Activated CD4-positive, alpha-beta T cell treated with anti-CD3 and anti-CD28 coated beads, Interleukin-2, amount 50 U/mL, for 16 hours (primary cell): Measurements from ENCODE around the gene NUDT2.
"Not testable (repeated sequence)": the region's sequence is repeated elsewhere in the genome, so short reads cannot be mapped to it uniquely, and the experiment has no call there.

Experiments used
- DNase-seq: peaks from one replicate; pipeline ENCODE4 v3.0.0-alpha.2; 2020

The NUDT2 gene

GRCh38 chr9:34337403-34337802, 8.0 kb downstream of the NUDT2 start:
- no peak for DNase-seq

- DNase-seq, result not testable (repeated sequence)
Observed at GRCh38 chr9:34338079-34338478, 8.7 kb downstream of the NUDT2 start.

GRCh38 chr9:34338665-34339385, 9.5 kb downstream of the NUDT2 start:
- no peak for DNase-seq

GRCh38 chr9:34341659-34342295, 12.4 kb downstream of the NUDT2 start:
- DNase-seq, result no peak

GRCh38 chr9:34343090-34343489, 13.7 kb downstream of the NUDT2 start:
- DNase-seq, result no peak

- DNase-seq, result no peak
Observed at GRCh38 chr9:34343605-34344004, 14.2 kb downstream of the NUDT2 start.

GRCh38 chr9:34346873-34347799, 17.8 kb downstream of the NUDT2 start:
- no peak for DNase-seq

GRCh38 chr9:34347800-34348158, 18.4 kb downstream of the NUDT2 start:
- DNase-seq, result no peak

GRCh38 chr9:34349324-34349723, 20.0 kb downstream of the NUDT2 start:
- DNase-seq, result no peak

GRCh38 chr9:34352122-34352652, 22.8 kb downstream of the NUDT2 start:
- DNase-seq, result not testable (repeated sequence)

GRCh38 chr9:34352957-34353356, 23.6 kb downstream of the NUDT2 start:
- not testable (repeated sequence) for DNase-seq

- DNase-seq, result no peak
Observed at GRCh38 chr9:34362614-34363214, 33.3 kb downstream of the NUDT2 start.

GRCh38 chr9:34363619-34364351, 34.4 kb downstream of the NUDT2 start:
- DNase-seq, result no peak

GRCh38 chr9:34365282-34365681, 35.9 kb downstream of the NUDT2 start:
- no peak for DNase-seq

GRCh38 chr9:34366365-34366764, 37.0 kb downstream of the NUDT2 start:
- no peak for DNase-seq

GRCh38 chr9:34367751-34368410, 38.5 kb downstream of the NUDT2 start:
- DNase-seq, result not testable (repeated sequence)

- not testable (repeated sequence) for DNase-seq
Observed at GRCh38 chr9:34368796-34369195, 39.4 kb downstream of the NUDT2 start.

GRCh38 chr9:34369636-34370035, 40.3 kb downstream of the NUDT2 start:
- no peak for DNase-seq

- no peak for DNase-seq
Observed at GRCh38 chr9:34370335-34370969, 41.1 kb downstream of the NUDT2 start.

GRCh38 chr9:34370970-34371880, 41.9 kb downstream of the NUDT2 start:
- DNase-seq, result no peak
